ENCODE measurements around the gene DOCK6.

The DOCK6 gene

GRCh38 chr19:11274533-11275086 lies 12.3 kb upstream of the DOCK6 start:
- no peak for DNase-seq

GRCh38 chr19:11273989-11274388 lies 11.7 kb upstream of the DOCK6 start:
- DNase-seq: no peak

- DNase-seq: no peak
Observed at GRCh38 chr19:11273296-11273695, 11.0 kb upstream of the DOCK6 start.

DNA sequence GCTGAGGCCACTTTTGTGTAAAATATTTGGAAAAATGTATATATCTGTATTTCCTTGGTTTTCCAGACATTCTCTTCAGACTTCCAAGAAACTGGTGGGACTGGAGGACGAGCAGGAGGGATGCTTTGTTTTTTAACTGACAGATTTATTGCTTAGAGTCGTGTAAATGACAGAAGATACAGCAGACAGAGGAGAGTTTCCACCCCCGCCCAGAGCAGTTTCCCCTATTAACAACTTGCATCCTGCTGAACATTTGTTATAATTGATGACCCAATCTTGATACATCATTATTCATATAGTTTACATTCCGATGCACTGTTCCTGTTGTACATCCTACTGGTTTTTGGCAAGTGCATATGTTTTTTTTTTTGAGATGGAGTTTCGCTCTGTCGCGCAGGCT lies 7.1 kb upstream of the DOCK6 start:
- no peak for DNase-seq

DNA sequence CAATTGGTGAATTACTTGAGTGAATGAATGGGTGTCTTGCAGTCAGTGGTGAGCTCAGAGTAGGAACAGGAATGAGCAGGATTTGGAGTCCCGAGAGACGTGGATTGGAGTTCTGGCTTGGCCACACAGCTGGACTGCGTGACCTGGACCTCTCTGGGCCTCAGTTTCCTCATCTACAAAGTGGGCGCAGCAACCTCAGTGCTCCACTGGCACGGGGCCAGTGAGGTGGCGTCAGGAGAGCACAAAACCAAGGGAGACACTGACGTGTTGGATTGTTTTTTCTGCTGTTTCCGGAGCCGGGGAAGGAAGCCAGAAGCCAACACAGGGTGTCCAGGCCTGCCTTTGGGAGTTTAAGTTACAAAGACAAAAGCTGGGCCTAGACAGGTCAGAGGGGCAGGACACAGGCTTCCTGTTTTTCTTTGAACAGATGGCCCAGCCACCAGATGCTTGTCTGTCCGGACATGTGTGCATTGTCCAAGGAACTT lies 6.5 kb upstream of the DOCK6 start:
- no peak for DNase-seq

DNA sequence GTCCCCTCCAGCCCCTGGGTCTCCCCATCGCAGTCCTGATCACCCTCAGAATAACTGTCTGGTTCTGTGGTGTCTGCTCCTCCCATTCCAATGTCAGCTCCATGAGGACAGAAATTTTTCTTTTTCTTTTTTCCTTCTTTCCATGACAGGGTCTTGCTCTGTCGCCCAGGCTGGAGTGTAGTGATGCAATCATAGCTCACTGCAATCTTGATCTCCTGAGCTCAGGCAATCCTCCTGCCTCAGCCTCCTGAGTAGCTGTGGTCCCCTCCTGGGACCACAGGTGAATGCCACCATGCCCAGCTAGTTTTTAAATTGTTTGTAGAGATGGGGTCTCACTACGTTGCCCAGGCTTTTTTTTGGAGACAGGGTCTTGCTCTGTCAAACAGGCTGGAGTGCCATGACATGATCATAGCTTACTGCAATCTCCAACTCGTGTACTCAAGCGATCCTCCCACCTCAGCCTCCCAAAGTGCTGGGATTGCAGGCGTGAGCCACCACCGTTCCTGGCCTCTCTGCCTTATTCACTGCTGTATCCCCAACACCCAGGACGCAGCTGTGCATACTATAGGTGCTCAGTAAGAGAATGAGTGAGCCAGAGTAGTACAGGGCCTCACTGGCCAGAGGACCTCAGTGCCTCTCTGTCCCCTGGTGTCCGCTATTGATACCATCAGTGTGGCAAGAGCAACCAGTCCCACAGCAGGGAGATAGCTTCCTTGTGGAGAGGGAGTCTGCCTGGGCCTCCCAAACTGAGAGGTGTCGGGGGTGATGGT lies 5.2 kb upstream of the DOCK6 start:
- DNase-seq: no peak

DNA sequence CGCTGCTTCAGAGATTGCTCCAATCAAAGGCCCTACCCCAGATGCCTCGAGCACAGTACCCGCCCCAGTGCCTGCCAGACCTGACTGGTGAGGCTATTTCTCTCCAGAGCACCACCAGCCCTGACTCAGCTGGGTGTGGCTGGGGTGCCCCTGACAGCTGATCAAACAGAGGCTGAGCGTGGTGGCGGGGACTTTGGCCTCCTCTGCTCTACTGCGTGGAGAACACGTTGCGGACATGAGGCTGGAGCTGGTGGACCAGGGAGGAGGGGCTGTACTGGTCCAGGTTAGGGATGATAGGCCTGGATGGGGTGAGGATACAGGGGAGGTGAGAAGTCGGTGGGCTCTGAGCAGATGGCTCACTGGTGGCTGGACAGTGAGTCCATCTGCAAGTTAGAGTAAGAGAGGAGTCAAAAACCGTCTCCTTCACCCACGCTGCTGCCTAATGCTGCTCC lies 3.5 kb upstream of the DOCK6 start:
- DNase-seq: peak; percentile 63

- no peak for DNase-seq
Observed at GRCh38 chr19:11265177-11265784, 3.0 kb upstream of the DOCK6 start.

DNA sequence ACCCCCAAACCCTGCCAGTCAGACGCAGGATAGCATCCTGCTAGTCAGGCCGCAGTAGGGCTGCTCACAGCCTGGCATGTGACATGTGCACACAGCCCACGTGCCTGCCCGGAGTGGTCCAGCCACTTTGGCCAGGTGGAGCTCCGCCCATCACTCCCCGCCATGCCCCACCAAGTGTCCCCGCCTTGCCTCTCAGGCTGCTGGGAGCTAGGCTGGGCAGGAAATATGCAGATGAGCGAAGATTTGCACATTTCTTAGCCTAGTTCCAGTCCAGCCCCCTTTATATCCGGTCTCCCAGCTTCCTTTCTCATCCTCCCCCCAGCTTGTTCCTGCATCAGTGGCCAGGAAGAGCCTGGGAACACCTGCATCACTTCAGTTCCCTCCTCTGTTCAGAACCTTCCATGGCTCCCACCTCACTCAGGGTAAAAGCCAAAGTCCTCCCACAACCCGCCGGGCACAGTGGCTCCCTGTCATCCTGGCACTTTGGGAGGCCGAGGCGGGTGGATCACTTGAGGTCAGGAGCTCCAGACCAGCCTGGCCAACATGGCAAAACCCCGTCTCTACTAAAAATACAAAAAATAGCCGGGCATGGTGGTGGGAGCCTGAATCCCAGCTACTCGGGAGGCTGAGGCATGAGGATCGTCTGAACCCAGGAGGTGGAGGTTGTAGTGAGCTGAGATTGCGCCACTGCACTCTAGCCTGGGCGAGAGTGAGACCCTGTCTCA lies 2.3 kb upstream of the DOCK6 start:
- DNase-seq: peak; percentile 67

- no peak for DNase-seq
Observed at GRCh38 chr19:11263726-11264125, 1.4 kb upstream of the DOCK6 start.

DNA sequence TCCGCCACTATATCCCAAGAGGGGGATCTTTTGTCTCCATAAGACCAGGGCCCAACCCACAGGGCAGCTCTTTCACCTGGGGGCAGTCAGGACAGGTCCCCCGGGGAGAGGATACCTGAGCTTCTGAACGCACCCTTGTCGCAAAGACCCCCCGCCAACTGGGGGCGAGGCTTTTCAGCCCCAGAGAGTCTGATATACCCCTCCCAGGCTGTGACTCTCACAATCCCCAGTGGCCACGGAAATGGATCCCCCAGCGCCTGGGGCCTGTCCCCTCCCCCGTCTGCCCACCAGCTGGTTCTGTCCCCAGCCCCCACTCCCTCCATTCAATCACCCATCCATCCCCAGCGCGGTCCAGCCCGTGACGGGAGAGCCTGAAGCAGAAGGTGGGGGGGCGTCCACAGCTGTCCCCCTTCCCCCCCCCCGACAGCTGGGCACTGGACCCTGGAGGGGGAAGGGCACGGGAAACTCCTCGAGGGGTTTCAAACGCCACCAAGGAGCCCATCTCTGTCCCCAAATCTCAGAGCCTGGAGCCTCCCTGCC lies 823 bp downstream of the DOCK6 start:
- no peak for DNase-seq

DNA sequence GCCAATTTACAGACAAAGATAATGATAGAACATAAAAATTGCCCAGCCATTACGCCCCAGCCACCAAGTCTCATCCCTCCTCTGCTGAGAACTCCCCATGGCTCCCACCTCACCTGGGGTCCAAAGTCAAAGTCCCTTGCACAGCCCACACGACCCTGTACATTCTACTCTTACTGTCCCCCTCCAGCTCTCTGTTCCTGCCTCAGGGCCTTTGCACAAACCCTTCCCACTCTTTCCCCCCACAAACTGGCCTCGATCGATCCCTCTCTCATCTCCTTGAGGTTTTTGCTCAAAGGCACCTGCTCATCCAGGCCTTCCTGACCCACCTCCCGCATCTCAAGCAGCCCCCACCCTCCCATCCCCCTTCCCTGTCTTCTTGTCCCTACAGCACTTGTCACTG lies 1.3 kb downstream of the DOCK6 start:
- no peak for DNase-seq

GRCh38 chr19:11257846-11258380 lies 4.4 kb downstream of the DOCK6 start:
- DNase-seq: no peak

- no peak for DNase-seq
Observed at GRCh38 chr19:11256189-11256588, 6.1 kb downstream of the DOCK6 start.

GRCh38 chr19:11254666-11255065 lies 7.7 kb downstream of the DOCK6 start:
- no peak for DNase-seq

GRCh38 chr19:11252665-11253355 lies 9.5 kb downstream of the DOCK6 start:
- no peak for DNase-seq

DNA sequence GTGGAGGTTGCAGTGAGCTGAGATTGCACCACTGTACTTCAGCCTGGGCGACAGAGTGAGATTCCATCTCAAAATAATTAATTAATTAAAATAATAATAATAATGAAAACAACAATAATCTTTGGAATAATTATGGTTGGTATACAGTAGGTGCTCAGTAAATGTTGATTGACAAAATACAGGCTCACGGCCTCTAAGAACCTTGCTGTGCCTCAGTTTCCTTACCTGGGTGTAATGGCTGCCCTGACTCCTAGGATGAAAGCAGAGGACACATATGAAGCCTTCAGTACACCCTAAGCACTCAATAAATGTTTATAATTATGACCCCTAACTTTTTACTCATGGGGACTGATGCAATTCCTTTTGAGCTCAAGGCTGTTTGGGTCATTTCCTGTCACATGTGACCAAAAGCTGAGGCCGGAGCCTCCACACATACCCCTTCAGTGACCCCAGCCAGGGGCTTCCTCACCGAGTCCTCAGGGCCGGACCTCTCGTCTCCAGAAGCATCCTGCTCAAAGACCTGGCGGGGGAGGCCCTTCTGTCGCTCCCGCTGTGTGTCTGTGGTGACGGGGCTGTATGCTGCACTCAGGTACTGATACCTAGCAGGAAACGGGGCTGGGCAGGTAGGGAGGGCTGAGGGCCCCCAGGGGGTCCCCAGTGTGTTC lies 10.5 kb downstream of the DOCK6 start:
- DNase-seq: no peak

- DNase-seq: no peak
Observed at GRCh38 chr19:11251217-11251616, 11.1 kb downstream of the DOCK6 start.

GRCh38 chr19:11248852-11249251 lies 13.5 kb downstream of the DOCK6 start:
- DNase-seq: no peak

GRCh38 chr19:11247934-11248333 lies 14.4 kb downstream of the DOCK6 start:
- DNase-seq: no peak

- DNase-seq: no peak
Observed at GRCh38 chr19:11247391-11247790, 14.9 kb downstream of the DOCK6 start.

DNA sequence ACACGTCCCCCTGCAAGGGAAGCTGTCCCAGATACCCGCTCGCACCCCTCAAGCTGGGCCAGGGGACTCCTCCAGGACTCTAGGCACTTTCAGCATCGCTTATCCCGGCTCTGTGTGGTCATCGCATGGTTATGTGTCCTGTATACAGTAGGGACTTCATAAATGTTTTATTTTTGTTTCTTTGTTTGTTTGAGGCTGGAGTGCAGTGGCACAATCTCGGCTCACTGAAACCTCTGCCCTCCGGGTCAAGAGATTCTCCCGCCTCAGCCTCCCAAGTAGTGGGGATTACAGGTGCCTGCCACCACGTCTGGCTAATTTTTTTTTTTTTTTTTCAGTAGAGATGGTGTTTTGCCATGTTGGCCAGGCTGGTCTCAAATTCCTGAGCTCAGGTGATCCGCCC lies 15.4 kb downstream of the DOCK6 start:
- DNase-seq: no peak
